ENCODE data around the gene DOCK1. TPM values are rescaled to one million over a fixed set of nuclear protein-coding genes. Genes with fewer than 3 reads are reported as not detected.
A peak's percentile ranks its signal among the peaks of the same experiment; 100 is the strongest.

Gene DOCK1
- total RNA-seq, 1 donor from 2014 or later: 74.8 TPM

DNA sequence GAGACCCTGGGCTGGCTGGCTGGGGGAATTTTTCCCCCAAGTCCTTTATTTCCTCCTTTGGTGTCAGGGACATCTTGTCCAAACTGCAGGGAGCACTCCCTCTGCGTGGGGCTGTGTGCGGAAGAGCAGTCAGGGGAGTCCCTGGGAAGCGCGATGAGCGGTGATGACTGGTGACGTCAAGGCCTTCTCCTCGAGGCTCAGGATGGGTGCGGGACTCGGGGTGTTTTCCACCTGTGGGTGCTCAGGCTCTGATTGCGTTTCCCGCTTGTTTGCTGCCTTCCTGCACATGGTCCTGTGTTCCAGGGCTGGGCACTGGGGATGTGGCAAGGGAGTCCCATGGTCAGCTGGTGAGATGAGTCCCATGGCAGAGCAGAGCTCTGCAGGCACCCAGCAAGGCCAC, 101.2 kb downstream of the DOCK1 start:
- H3K4me3 Mint-ChIP-seq: no peak overlapping the region
- H3K27ac Mint-ChIP-seq: no peak overlapping the region
- H3K4me1 Mint-ChIP-seq: peaks cover 8% of the 10 kb centered on the region
- DNase-seq (ENCODE audit: low spot score in 2 of 2, unreplicated experiment in 2 of 2): no peak
- peaks cover 20% of the 10 kb centered on the region for H3K36me3 Mint-ChIP-seq
- H3K27me3 Mint-ChIP-seq (ENCODE audit: low read depth): no peaks in the 10 kb centered on the region
- no peaks in the 10 kb centered on the region for H3K9me3 Mint-ChIP-seq
- TF ChIP-seq, protein P1, sequence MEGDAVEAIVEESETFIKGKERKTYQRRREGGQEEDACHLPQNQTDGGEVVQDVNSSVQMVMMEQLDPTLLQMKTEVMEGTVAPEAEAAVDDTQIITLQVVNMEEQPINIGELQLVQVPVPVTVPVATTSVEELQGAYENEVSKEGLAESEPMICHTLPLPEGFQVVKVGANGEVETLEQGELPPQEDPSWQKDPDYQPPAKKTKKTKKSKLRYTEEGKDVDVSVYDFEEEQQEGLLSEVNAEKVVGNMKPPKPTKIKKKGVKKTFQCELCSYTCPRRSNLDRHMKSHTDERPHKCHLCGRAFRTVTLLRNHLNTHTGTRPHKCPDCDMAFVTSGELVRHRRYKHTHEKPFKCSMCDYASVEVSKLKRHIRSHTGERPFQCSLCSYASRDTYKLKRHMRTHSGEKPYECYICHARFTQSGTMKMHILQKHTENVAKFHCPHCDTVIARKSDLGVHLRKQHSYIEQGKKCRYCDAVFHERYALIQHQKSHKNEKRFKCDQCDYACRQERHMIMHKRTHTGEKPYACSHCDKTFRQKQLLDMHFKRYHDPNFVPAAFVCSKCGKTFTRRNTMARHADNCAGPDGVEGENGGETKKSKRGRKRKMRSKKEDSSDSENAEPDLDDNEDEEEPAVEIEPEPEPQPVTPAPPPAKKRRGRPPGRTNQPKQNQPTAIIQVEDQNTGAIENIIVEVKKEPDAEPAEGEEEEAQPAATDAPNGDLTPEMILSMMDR (IDR thresholded peaks at IDR 0.05; ENCODE audit: unreplicated experiment): no peak

GRCh38 chr10:127009366-127009765, 104.1 kb downstream of the DOCK1 start:
- Mint-ChIP-seq H3K4me1 (peaks cover 28% of the 10 kb centered on the region), H3K9me3 (no peaks in the 10 kb centered on the region), H3K36me3 (peaks cover 12% of the 10 kb centered on the region), H3K4me3 (no peak overlapping the region), H3K27ac (no peak overlapping the region), H3K27me3 (ENCODE audit: low read depth) (no peaks in the 10 kb centered on the region)
- TF ChIP-seq, protein P1 (IDR thresholded peaks at IDR 0.05; ENCODE audit: unreplicated experiment): no peak
- no peak for DNase-seq (ENCODE audit: low spot score in 2 of 2, unreplicated experiment in 2 of 2)

DNA sequence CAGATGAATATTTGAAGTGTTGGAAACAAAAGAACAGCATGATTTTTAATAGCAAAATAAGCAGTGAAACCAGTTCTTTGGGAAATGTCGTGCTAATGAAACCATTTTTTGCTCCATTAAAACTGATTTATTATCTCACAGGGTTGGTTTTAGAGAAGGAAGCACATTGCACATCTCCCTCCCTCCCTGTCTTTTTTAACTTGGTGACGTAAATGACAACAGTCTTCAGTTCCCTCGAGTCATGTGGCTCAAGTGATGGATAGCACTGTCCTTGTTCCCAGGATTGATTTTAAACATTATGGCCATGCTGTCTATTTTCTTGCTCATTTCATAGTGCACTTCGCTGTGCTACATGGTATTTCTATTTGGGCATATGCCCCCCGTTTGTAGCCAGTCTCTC, 105.9 kb downstream of the DOCK1 start:
- TF ChIP-seq, protein P1 (IDR thresholded peaks at IDR 0.05; ENCODE audit: unreplicated experiment): no peak
- H3K9me3 Mint-ChIP-seq: no peaks in the 10 kb centered on the region
- H3K4me3 Mint-ChIP-seq: no peak overlapping the region
- H3K27ac Mint-ChIP-seq: no peak overlapping the region
- H3K4me1 Mint-ChIP-seq: peaks cover 28% of the 10 kb centered on the region
- no peaks in the 10 kb centered on the region for H3K27me3 Mint-ChIP-seq (ENCODE audit: low read depth)
- no peak for DNase-seq (ENCODE audit: low spot score in 2 of 2, unreplicated experiment in 2 of 2)
- peaks cover 10% of the 10 kb centered on the region for H3K36me3 Mint-ChIP-seq

- H3K36me3 Mint-ChIP-seq: peaks cover 10% of the 10 kb centered on the region
- H3K27me3 Mint-ChIP-seq (ENCODE audit: low read depth): no peaks in the 10 kb centered on the region
- no peaks in the 10 kb centered on the region for H3K9me3 Mint-ChIP-seq
Observed at GRCh38 chr10:127012071-127012768, 107.0 kb downstream of the DOCK1 start.

DNA sequence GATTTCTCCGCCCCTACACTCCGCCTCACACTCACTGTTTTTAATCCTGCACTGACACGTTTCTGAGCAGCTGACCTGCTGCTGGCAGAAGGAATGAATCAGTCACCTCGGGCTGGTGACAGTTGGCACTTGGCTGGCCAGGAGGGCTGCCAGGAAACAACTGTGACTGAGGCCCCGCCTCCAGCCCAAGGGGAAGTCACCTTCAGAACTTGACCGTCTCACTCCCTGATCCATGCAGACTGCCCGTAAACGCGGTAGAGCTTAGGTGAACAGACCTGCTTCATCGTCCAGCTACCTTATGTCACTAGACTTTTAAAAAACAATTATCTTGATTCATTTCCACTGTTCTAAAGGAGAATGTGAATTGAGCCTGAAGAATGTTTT, 107.5 kb downstream of the DOCK1 start:
- H3K4me3 Mint-ChIP-seq: no peak overlapping the region
- no peak for DNase-seq (ENCODE audit: low spot score in 2 of 2, unreplicated experiment in 2 of 2)
- H3K36me3 Mint-ChIP-seq: peaks cover 10% of the 10 kb centered on the region
- peak overlapping the region; percentile 8 for H3K27ac Mint-ChIP-seq
- H3K27me3 Mint-ChIP-seq (ENCODE audit: low read depth): no peaks in the 10 kb centered on the region
- TF ChIP-seq, protein P1 (IDR thresholded peaks at IDR 0.05; ENCODE audit: unreplicated experiment): no peak
- peaks cover 28% of the 10 kb centered on the region for H3K4me1 Mint-ChIP-seq
- H3K9me3 Mint-ChIP-seq: no peaks in the 10 kb centered on the region

More at GRCh38 chr10:127012071-127012768, 107.0 kb downstream of the DOCK1 start:
- Mint-ChIP-seq H3K27ac (peak overlapping the region; percentile 8), H3K4me3 (no peak overlapping the region), H3K4me1 (peaks cover 28% of the 10 kb centered on the region)
- no peak for DNase-seq (ENCODE audit: low spot score in 2 of 2, unreplicated experiment in 2 of 2)
- TF ChIP-seq, protein P1 (IDR thresholded peaks at IDR 0.05; ENCODE audit: unreplicated experiment): no peak

Measured in mesothelial cell of epicardium (in vitro differentiated cells).